ENCODE data around the gene ZNF407.

- TF ChIP-seq SUZ12 (IDR thresholded peaks at IDR 0.05; ENCODE audit: extremely low read depth, insufficient read depth, insufficient read length) (no peak), YY1 (IDR thresholded peaks at IDR 0.05; ENCODE audit: insufficient read depth, insufficient read length) (no peak), ZNF274 (IDR thresholded peaks at IDR 0.05; ENCODE audit: low read depth, low read length) (no peak)
Measured at GRCh38 chr18:74996996-74997395, 399.3 kb downstream of the ZNF407 start.

Data from NT2/D1 (cell line).